ENCODE results near the gene ALDH3B2.
"Not testable (repeated sequence)": the region's sequence is repeated elsewhere in the genome, so short reads cannot be mapped to it uniquely, and the experiment has no call there.

Gene ALDH3B2

GRCh38 chr11:67659651-67660165 is 14.7 kb downstream of the ALDH3B2 start:
- not testable (repeated sequence) for DNase-seq

GRCh38 chr11:67657300-67657699 is 17.1 kb downstream of the ALDH3B2 start:
- no peak for DNase-seq

- DNase-seq = no peak
Observed at GRCh38 chr11:67656278-67656922, 18.0 kb downstream of the ALDH3B2 start.

- DNase-seq = no peak
Observed at GRCh38 chr11:67654225-67654624, 20.2 kb downstream of the ALDH3B2 start.

GRCh38 chr11:67652965-67653845 is 21.2 kb downstream of the ALDH3B2 start:
- no peak for DNase-seq

- no peak for DNase-seq
Observed at GRCh38 chr11:67651976-67652781, 22.2 kb downstream of the ALDH3B2 start.

GRCh38 chr11:67649634-67650510 is 24.6 kb downstream of the ALDH3B2 start:
- DNase-seq = no peak

- no peak for DNase-seq
Observed at GRCh38 chr11:67648796-67649613, 25.4 kb downstream of the ALDH3B2 start.

- no peak for DNase-seq
Observed at GRCh38 chr11:67648140-67648795, 26.2 kb downstream of the ALDH3B2 start.

GRCh38 chr11:67647471-67647870 is 27.0 kb downstream of the ALDH3B2 start:
- no peak for DNase-seq

- DNase-seq = no peak
Observed at GRCh38 chr11:67646535-67647336, 27.7 kb downstream of the ALDH3B2 start.

- no peak for DNase-seq
Observed at GRCh38 chr11:67645521-67646461, 28.6 kb downstream of the ALDH3B2 start.

- no peak for DNase-seq
Observed at GRCh38 chr11:67644472-67645418, 29.7 kb downstream of the ALDH3B2 start.

- no peak for DNase-seq
Observed at GRCh38 chr11:67644042-67644441, 30.4 kb downstream of the ALDH3B2 start.

GRCh38 chr11:67642173-67643120 is 32.0 kb downstream of the ALDH3B2 start:
- no peak for DNase-seq
